Keratinocyte (primary cell): ENCODE results near the gene RYR2. TPM values are rescaled to one million over a fixed set of nuclear protein-coding genes. Genes with fewer than 3 reads are reported as not detected.

Experiments
- DNase-seq: peaks from one replicate; pipeline ENCODE4 v3.0.0-alpha.2; 2011; ENCODE audit warnings: low read depth, missing footprints, low spot score
- FAIRE-seq: peaks from 2 replicates; lab custom pipeline; 2011; peaks lifted over from hg19 to GRCh38; lab: Jason Lieb, UNC
- H2AFZ ChIP-seq: 2 replicates; pipeline ENCODE4 v1.6.0; 2012; ENCODE audit warnings: low read length, control low read depth, inconsistent platforms; ENCODE audit not compliant: control insufficient read depth
- H3K27ac ChIP-seq: 2 replicates; pipeline ENCODE4 v1.5.1; 2011; ENCODE audit warnings: low read length; ENCODE audit not compliant: control insufficient read depth, insufficient read depth
- H3K27me3 ChIP-seq: 3 replicates; pipeline ENCODE4 v1.6.0; 2011; ENCODE audit warnings: low read length; ENCODE audit not compliant: control insufficient read depth, insufficient read depth; ENCODE audit errors: extremely low read depth
- H3K36me3 ChIP-seq, 2 experiments: 2 replicates in 1 of 2; 3 replicates in 1 of 2; pipeline ENCODE4 v1.5.1; 2011; ENCODE audit warnings: low read length in 2 of 2, mild to moderate bottlenecking in 1 of 2; ENCODE audit not compliant: control insufficient read depth in 2 of 2, insufficient read depth in 2 of 2; ENCODE audit errors: extremely low read depth in 1 of 2
- H3K4me1 ChIP-seq: 3 replicates; pipeline ENCODE4 v1.5.1; 2011; ENCODE audit warnings: low read length; ENCODE audit not compliant: control insufficient read depth, insufficient read depth; ENCODE audit errors: extremely low read depth
- H3K4me2 ChIP-seq: 3 replicates; pipeline ENCODE4 v1.6.0; 2011; ENCODE audit warnings: low read depth, low read length; ENCODE audit not compliant: control insufficient read depth, insufficient read depth; ENCODE audit errors: extremely low read depth
- H3K4me3 ChIP-seq, 3 experiments: fragments of 200-600 bp in 1 of 3; sonication (generic) in 1 of 3; 2 replicates in 2 of 3; 3 replicates in 1 of 3; pipeline ENCODE4 v1.5.1; 2011 to 2016; ENCODE audit warnings: low read length in 3 of 3, mild to moderate bottlenecking in 3 of 3, control low read depth in 2 of 3, inconsistent platforms in 1 of 3, low read depth in 1 of 3, mixed read lengths in 1 of 3, mixed run types in 1 of 3, moderate library complexity in 1 of 3; ENCODE audit not compliant: control insufficient read depth in 2 of 3, insufficient read depth in 2 of 3; ENCODE audit errors: extremely low read depth in 1 of 3
- H3K79me2 ChIP-seq: 2 replicates; pipeline ENCODE4 v1.6.0; 2012; ENCODE audit warnings: low read length; ENCODE audit not compliant: control insufficient read depth, insufficient read depth
- H3K9ac ChIP-seq: 3 replicates; pipeline ENCODE4 v1.6.0; 2011; ENCODE audit warnings: low read length; ENCODE audit not compliant: control insufficient read depth, insufficient read depth; ENCODE audit errors: extremely low read depth
- H3K9me1 ChIP-seq: 3 replicates; pipeline ENCODE4 v1.6.0; 2011; ENCODE audit warnings: low read length; ENCODE audit not compliant: control insufficient read depth, insufficient read depth; ENCODE audit errors: extremely low read depth
- H3K9me3 ChIP-seq: 2 replicates; pipeline ENCODE4 v1.5.1; 2012; ENCODE audit warnings: low read depth, low read length; ENCODE audit not compliant: control insufficient read depth
- H4K20me1 ChIP-seq: 3 replicates; pipeline ENCODE4 v1.6.0; 2011; ENCODE audit warnings: low read length; ENCODE audit not compliant: control insufficient read depth, insufficient read depth; ENCODE audit errors: extremely low read depth
- CTCF ChIP-seq, 3 experiments: IDR thresholded peaks in 1 of 3; conservative IDR thresholded peaks in 1 of 3; optimal IDR thresholded peaks in 1 of 3; 2 replicates in 2 of 3; 3 replicates in 1 of 3; pipeline versions ENCODE3 to v1.5.1; 2011; ENCODE audit warnings: low read length in 3 of 3, mild to moderate bottlenecking in 3 of 3, moderate library complexity in 2 of 3, control low read depth in 1 of 3, inconsistent platforms in 1 of 3; ENCODE audit not compliant: insufficient read depth in 2 of 3; ENCODE audit errors: extremely low read depth in 1 of 3
- EZH2 ChIP-seq: IDR thresholded peaks from one replicate; pipeline ENCODE4 v1.6.1; 2012; ENCODE audit warnings: inconsistent platforms, mild to moderate bottlenecking, low read length, moderate library complexity
- dilution Hi-C: fragments of 300-500 bp; cut with MboI; formaldehyde crosslinking; loops from one replicate; pipeline ENCODE4 v1.7.0; 2020; ENCODE audit warnings: low sequenced_read_pairs; ENCODE audit not compliant: extremely low pct_ligation_motif_present
- polyA plus RNA-seq, 5 experiments: library from polyadenylated mRNA; depleted of rRNA in 3 of 5; stranded (reverse) in 3 of 5; stranded (forward) in 1 of 5; unstranded in 1 of 5; fragments of >200 nt; gene quantifications; 1 replicate in 1 of 5; 2 replicates in 3 of 5; 3 replicates in 1 of 5; pipeline versions ENCODE4 v1.2.1 to v1.2.3, GENCODE V29; 2011 to 2012; ENCODE audit warnings: missing spikeins in 2 of 5, low read depth in 1 of 5, low replicate concordance in 1 of 5

RYR2 gene
- polyA plus RNA-seq, 1 donor (not counting 4 experiments of a cell fraction or from before 2014, with no cell fraction given): 0.05 TPM

DNA sequence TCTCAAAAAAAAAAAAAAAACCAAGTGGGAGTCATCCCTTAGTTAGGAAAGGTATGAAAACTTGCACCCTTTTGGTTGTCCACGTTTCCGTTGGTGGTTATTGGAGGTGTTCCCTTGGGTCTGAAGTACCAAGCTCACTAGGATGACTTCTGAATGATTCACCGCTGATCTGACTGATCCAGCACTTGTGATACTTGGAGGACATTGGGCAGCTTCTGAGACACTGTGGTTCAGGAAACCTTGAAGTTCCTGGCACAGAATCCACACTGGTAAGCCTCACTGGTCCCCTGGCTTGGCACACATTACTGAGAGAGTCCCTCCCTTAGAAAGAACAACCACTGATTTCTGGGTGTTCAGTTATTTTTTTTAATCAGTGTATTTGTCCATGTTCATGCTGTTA, 91.9 kb downstream of the RYR2 start:
- H3K79me2 ChIP-seq: no peaks in the 10 kb centered on the region
- H3K36me3 ChIP-seq: no peaks in the 10 kb centered on the region
- no peak for DNase-seq
- no peak overlapping the region for H3K27ac ChIP-seq
- H3K4me2 ChIP-seq: no peak overlapping the region
- no peak for TF ChIP-seq EZH2
- TF ChIP-seq CTCF (optimal IDR thresholded peaks at IDR 0.05 in 1 of 3, IDR thresholded peaks at IDR 0.05 in 1 of 3, conservative IDR thresholded peaks at IDR 0.05 in 1 of 3; ENCODE audit: extremely low read depth in 1 of 3, insufficient read depth in 2 of 3, low read length in 3 of 3): no peak
- no peak for FAIRE-seq
- no peak overlapping the region for H2AFZ ChIP-seq
- no peaks in the 10 kb centered on the region for H3K27me3 ChIP-seq
- H3K9me3 ChIP-seq: no peaks in the 10 kb centered on the region
- H3K4me3 ChIP-seq: no peak overlapping the region
- H4K20me1 ChIP-seq: no peaks in the 10 kb centered on the region
- no peak overlapping the region for H3K9ac ChIP-seq
- H3K9me1 ChIP-seq: no peaks in the 10 kb centered on the region
- H3K4me1 ChIP-seq: no peaks in the 10 kb centered on the region
- dilution Hi-C loops: no loop called here

DNA sequence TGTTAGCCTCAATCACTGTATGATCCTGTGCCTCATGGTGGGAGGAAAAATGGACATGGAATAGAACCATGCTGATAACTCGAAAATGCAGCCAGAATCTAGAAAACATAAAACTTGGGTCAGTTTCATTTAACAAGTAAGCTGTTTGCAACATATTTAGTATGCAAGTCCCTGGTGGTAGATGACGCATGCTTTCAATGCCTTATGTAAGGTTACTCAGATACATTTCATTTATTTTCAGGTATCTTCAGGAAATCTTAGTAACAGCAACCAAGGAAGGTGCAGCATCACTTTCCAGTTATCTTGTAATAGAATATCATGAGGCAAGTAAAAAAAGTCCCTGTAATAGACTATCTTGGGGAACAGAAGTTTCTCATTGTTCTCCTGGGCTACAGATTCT, 92.9 kb downstream of the RYR2 start:
- Histone ChIP-seq H2AFZ (no peak overlapping the region), H3K4me1 (no peaks in the 10 kb centered on the region), H3K9me1 (no peaks in the 10 kb centered on the region), H3K36me3 (no peaks in the 10 kb centered on the region), H3K27me3 (no peaks in the 10 kb centered on the region), H3K79me2 (no peaks in the 10 kb centered on the region), H3K4me3 (no peak overlapping the region), H3K9ac (no peak overlapping the region), H4K20me1 (no peaks in the 10 kb centered on the region), H3K9me3 (no peaks in the 10 kb centered on the region), H3K4me2 (no peak overlapping the region), H3K27ac (no peak overlapping the region)
- DNase-seq (no peak), FAIRE-seq (no peak)
- dilution Hi-C loops: no loop called here
- no peak for TF ChIP-seq EZH2
- no peak for TF ChIP-seq CTCF (optimal IDR thresholded peaks at IDR 0.05 in 1 of 3, IDR thresholded peaks at IDR 0.05 in 1 of 3, conservative IDR thresholded peaks at IDR 0.05 in 1 of 3; ENCODE audit: extremely low read depth in 1 of 3, insufficient read depth in 2 of 3, low read length in 3 of 3)
